DOHH2 (cell line): ENCODE data around the gene FRK.

ENCODE experiments used
- H3F3A ChIP-seq: fragments of 200-600 bp; sonication (generic), shearing (Covaris generic); 2 replicates; pipeline ENCODE4 v1.6.0; 2016; ENCODE audit warnings: antibody characterized with exemption, mild to moderate bottlenecking; ENCODE audit not compliant: control insufficient read depth, insufficient read depth
- H3K27ac ChIP-seq: fragments of 200-600 bp; sonication (generic); 2 replicates; pipeline ENCODE4 v1.5.1; 2014; ENCODE audit warnings: low read depth, mild to moderate bottlenecking, low read length, moderate library complexity
- H3K27me3 ChIP-seq: fragments of 200-600 bp; sonication (generic); 2 replicates; pipeline ENCODE4 v1.6.1; 2014; ENCODE audit warnings: mild to moderate bottlenecking, low read length, mixed read lengths; ENCODE audit not compliant: control insufficient read depth
- H3K36me3 ChIP-seq: fragments of 200-600 bp; sonication (generic); 2 replicates; pipeline ENCODE4 v1.6.1; 2014; ENCODE audit warnings: mild to moderate bottlenecking, low read length, moderate library complexity, mixed read lengths; ENCODE audit not compliant: control insufficient read depth
- H3K4me1 ChIP-seq: fragments of 200-600 bp; sonication (generic); 2 replicates; pipeline ENCODE4 v1.6.1; 2014; ENCODE audit warnings: mild to moderate bottlenecking, low read length, mixed read lengths; ENCODE audit not compliant: control insufficient read depth
- H3K4me2 ChIP-seq: fragments of 200-600 bp; sonication (generic); 2 replicates; pipeline ENCODE4 v1.6.0; 2014; ENCODE audit warnings: mild to moderate bottlenecking, low read length, moderate library complexity
- H3K4me3 ChIP-seq: fragments of 200-600 bp; sonication (generic); 2 replicates; pipeline ENCODE4 v1.5.1; 2014; ENCODE audit warnings: mild to moderate bottlenecking, low read length, mixed read lengths
- H3K79me2 ChIP-seq: fragments of 200-600 bp; sonication (generic); 2 replicates; pipeline ENCODE4 v1.6.1; 2014; ENCODE audit warnings: mild to moderate bottlenecking, low read length, mixed read lengths; ENCODE audit not compliant: control insufficient read depth
- H3K9me2 ChIP-seq: fragments of 200-600 bp; sonication (generic); replicated peaks from 2 replicates; pipeline ENCODE4 v1.6.1; 2014; ENCODE audit warnings: mild to moderate bottlenecking, low read length, mixed read lengths; ENCODE audit not compliant: control insufficient read depth
- H3K9me3 ChIP-seq: fragments of 200-600 bp; sonication (generic); 2 replicates; pipeline ENCODE4 v1.6.1; 2014; ENCODE audit warnings: antibody characterized with exemption, low read length, mixed read lengths; ENCODE audit not compliant: control insufficient read depth, insufficient read depth
- H4K20me1 ChIP-seq: fragments of 200-600 bp; sonication (generic); 2 replicates; pipeline ENCODE4 v1.6.0; 2014; ENCODE audit warnings: low read depth, mild to moderate bottlenecking, antibody characterized with exemption, low read length, moderate library complexity; ENCODE audit not compliant: control insufficient read depth, insufficient read depth
- EZH2phosphoT487 ChIP-seq: fragments of 200-600 bp; sonication (generic); IDR thresholded peaks from 2 replicates; pipeline ENCODE4 v1.6.1; 2017; ENCODE audit warnings: borderline replicate concordance, mild to moderate bottlenecking, antibody characterized with exemption, low read length, moderate library complexity, mixed read lengths
- TF ChIP-seq, protein P1 (sequence below): fragments of 200-600 bp; sonication (generic); IDR thresholded peaks from one replicate; pipeline ENCODE4 v1.5.1; 2014; ENCODE audit warnings: antibody characterized with exemption, mild to moderate bottlenecking, low read depth, low read length; ENCODE audit not compliant: poor library complexity, severe bottlenecking

The FRK gene

DNA sequence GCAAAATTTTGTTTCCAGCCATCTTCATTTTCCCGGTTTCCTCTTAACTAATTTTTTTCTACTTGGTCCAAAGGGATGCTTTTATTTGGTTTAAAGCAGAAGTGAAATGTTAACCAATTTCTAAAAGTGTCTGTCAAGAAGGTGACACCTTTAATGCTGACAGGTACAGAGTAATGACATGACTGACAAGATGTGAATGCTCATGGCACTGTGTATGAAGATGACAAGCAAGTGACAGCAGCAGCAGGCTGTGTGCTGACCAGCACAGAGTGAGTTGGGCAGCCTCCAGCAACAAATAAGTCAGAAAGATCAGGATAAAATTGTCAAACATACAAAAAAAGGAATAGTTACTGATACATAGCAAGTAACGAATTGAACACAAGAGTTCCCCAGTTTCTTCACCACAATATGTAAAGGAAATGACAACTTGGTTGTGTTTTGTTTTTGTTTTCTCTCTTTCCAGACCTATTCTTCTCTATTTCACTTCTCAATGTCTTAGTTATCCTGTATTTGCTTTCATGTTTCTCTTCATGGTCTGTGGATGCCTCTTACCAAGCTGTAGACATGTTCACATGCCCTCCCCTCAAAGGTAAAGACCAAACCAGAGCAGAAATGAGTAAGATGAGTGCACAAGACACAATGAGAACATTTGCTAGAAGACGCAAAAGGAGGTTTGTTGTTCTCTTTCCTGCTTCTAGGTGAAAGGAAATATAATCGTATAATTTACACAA, 174.9 kb downstream of the FRK start:
- Histone ChIP-seq H3K36me3 (no peaks in the 10 kb centered on the region), H4K20me1 (no peaks in the 10 kb centered on the region), H3K4me2 (no peak overlapping the region), H3K9me3 (no peaks in the 10 kb centered on the region), H3K4me1 (no peaks in the 10 kb centered on the region), H3K79me2 (no peaks in the 10 kb centered on the region), H3K9me2 (no peaks in the 10 kb centered on the region), H3K27ac (no peak overlapping the region), H3K4me3 (no peak overlapping the region), H3K27me3 (no peaks in the 10 kb centered on the region), H3F3A (no peaks in the 10 kb centered on the region)
- no peak for TF ChIP-seq EZH2phosphoT487
- TF ChIP-seq, protein P1, sequence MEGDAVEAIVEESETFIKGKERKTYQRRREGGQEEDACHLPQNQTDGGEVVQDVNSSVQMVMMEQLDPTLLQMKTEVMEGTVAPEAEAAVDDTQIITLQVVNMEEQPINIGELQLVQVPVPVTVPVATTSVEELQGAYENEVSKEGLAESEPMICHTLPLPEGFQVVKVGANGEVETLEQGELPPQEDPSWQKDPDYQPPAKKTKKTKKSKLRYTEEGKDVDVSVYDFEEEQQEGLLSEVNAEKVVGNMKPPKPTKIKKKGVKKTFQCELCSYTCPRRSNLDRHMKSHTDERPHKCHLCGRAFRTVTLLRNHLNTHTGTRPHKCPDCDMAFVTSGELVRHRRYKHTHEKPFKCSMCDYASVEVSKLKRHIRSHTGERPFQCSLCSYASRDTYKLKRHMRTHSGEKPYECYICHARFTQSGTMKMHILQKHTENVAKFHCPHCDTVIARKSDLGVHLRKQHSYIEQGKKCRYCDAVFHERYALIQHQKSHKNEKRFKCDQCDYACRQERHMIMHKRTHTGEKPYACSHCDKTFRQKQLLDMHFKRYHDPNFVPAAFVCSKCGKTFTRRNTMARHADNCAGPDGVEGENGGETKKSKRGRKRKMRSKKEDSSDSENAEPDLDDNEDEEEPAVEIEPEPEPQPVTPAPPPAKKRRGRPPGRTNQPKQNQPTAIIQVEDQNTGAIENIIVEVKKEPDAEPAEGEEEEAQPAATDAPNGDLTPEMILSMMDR: no peak

DNA sequence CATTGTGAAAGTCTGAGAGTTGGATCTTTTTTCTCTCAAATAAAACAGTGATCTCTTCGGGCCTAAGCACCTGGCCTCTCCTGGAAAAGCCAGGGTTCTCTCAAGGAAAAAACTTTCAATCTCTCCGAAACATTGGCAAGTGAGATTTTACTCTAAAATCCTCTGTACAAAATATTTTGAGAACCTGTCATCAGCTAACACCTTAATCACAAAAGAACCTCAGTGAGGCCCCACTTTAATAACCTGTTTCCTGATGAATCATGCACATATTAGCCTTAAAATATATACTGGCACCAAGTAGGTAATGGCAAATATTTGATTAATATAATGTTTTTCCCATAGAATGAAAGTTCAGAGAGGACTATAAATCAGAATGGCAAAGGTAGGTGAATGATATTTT, 177.9 kb downstream of the FRK start:
- Histone ChIP-seq H3K4me1 (no peaks in the 10 kb centered on the region), H3K4me3 (no peak overlapping the region), H3K27me3 (no peaks in the 10 kb centered on the region), H3K9me3 (no peaks in the 10 kb centered on the region), H3K4me2 (no peak overlapping the region), H3F3A (no peaks in the 10 kb centered on the region), H3K27ac (no peak overlapping the region), H3K9me2 (no peaks in the 10 kb centered on the region), H4K20me1 (no peaks in the 10 kb centered on the region), H3K79me2 (no peaks in the 10 kb centered on the region), H3K36me3 (no peaks in the 10 kb centered on the region)
- no peak for TF ChIP-seq EZH2phosphoT487
- TF ChIP-seq, protein P1: no peak

DNA sequence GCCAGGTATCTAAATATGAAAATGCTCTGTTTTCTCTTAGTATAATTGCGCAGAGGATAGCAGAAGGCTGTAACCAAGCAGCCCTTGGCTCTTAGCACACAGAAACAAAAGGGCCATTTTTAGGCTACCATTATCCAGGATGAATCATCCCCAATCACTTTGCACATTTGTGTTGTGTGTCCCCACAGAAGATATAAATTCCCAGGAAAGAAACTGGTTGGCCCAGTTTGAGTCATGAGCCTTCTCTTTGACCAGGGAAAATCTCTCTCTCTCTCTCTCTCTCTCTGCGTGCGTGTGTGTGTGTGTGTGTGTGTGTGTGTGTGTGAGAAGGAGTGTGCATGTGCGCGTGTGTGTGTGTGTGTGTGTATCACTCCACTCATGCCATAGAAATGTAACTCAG, 178.5 kb downstream of the FRK start:
- H3K9me3 ChIP-seq: no peaks in the 10 kb centered on the region
- H3K4me2 ChIP-seq: no peak overlapping the region
- no peaks in the 10 kb centered on the region for H3K79me2 ChIP-seq
- H3K27ac ChIP-seq: no peak overlapping the region
- no peaks in the 10 kb centered on the region for H3K27me3 ChIP-seq
- H4K20me1 ChIP-seq: no peaks in the 10 kb centered on the region
- no peaks in the 10 kb centered on the region for H3K9me2 ChIP-seq
- no peak for TF ChIP-seq EZH2phosphoT487
- TF ChIP-seq, protein P1: no peak
- no peaks in the 10 kb centered on the region for H3K4me1 ChIP-seq
- no peaks in the 10 kb centered on the region for H3K36me3 ChIP-seq
- no peak overlapping the region for H3K4me3 ChIP-seq
- no peaks in the 10 kb centered on the region for H3F3A ChIP-seq
